ENCODE data around the gene PRKCD.

The PRKCD gene

DNA sequence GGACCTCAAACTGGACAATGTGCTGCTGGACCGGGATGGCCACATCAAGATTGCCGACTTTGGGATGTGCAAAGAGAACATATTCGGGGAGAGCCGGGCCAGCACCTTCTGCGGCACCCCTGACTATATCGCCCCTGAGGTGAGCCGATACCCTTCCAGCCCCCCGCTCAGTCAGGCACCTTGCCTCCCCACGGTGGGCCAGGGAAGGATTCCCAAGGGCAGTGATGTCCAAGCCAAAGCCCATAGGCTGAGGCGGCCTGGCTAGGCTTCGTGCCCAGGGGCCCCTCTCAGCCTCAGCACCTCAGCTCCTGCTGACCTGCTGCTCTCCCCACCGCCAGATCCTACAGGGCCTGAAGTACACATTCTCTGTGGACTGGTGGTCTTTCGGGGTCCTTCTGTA lies 27.7 kb downstream of the PRKCD start:
- Histone ChIP-seq H3K9me3 (ENCODE audit: insufficient read depth, low read depth, low read length) (peaks cover 2% of the 10 kb centered on the region), H3K9ac (ENCODE audit: low read length) (no peak overlapping the region), H3K79me1 (ENCODE audit: low read length) (no peaks in the 10 kb centered on the region), H2BK120ac (ENCODE audit: insufficient read depth, low read length, poor library complexity) (no peak overlapping the region), H3K27ac (ENCODE audit: low read depth, low read length) (no peak overlapping the region), H2BK12ac (ENCODE audit: low read length) (no peak overlapping the region), H3K36me3 (ENCODE audit: control insufficient read depth in 1 of 2, insufficient read depth in 2 of 2, low read length in 2 of 2) (peaks cover 9 to 23% of the 10 kb centered on the region in 2 experiments), H3K18ac (ENCODE audit: low read length) (no peak overlapping the region), H3K79me2 (ENCODE audit: control insufficient read depth, insufficient read depth, low read length, poor library complexity) (no peaks in the 10 kb centered on the region), H3K14ac (ENCODE audit: low read length) (no peak overlapping the region), H4K12ac (ENCODE audit: low read depth, low read length) (no peak overlapping the region), H4K8ac (ENCODE audit: low read depth, low read length) (no peak overlapping the region), H3K4me1 (ENCODE audit: control insufficient read depth in 1 of 2, insufficient read depth in 2 of 2, low read length in 2 of 2) (peaks cover 4 to 5% of the 10 kb centered on the region in 2 experiments), H3K4me2 (ENCODE audit: low read length) (no peak overlapping the region), H2AK5ac (ENCODE audit: low read length) (no peak overlapping the region), H3K27me3 (ENCODE audit: insufficient read depth, low read length) (no peaks in the 10 kb centered on the region), H2AFZ (ENCODE audit: insufficient read depth, low read length, poor library complexity) (no peak overlapping the region), H4K91ac (ENCODE audit: low read depth, low read length) (no peak overlapping the region), H3K4me3 (ENCODE audit: low read depth, low read length) (no peak overlapping the region), H3K4ac (ENCODE audit: low read depth, low read length) (no peak overlapping the region), H3K23ac (ENCODE audit: low read length) (no peak overlapping the region), H2BK5ac (ENCODE audit: low read depth, low read length, poor library complexity) (no peak overlapping the region)
- DNase-seq = no peak
- no CpG with 5 or more reads among the region's 13 CpGs for WGBS (ENCODE audit: extremely low coverage, insufficient coverage, insufficient read length)

DNA sequence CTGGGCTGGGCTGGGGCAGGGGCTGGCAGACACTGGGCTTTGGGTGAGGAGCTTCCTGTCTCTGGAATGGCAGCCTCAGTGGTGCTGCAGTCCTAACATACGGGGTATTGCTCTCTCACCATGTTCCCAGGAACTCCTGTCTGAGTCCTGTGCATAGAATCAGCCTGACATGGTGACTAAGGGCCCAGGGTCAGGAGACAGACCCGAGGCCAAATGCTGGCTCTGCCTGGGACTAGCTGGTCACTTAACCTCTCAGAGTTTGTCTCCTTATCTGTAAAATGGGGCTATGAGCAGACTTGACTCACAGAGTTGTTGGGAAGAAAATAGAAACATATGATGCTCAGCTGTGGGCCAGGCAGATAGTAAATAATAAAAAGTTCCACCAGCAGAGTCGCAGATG lies 28.3 kb downstream of the PRKCD start:
- H3K9ac ChIP-seq (ENCODE audit: low read length) = no peak overlapping the region
- H2AFZ ChIP-seq (ENCODE audit: insufficient read depth, low read length, poor library complexity) = no peak overlapping the region
- no peak overlapping the region for H3K14ac ChIP-seq (ENCODE audit: low read length)
- no peaks in the 10 kb centered on the region for H3K79me1 ChIP-seq (ENCODE audit: low read length)
- no peak overlapping the region for H2AK5ac ChIP-seq (ENCODE audit: low read length)
- peaks cover 2% of the 10 kb centered on the region for H3K9me3 ChIP-seq (ENCODE audit: insufficient read depth, low read depth, low read length)
- no peaks in the 10 kb centered on the region for H3K79me2 ChIP-seq (ENCODE audit: control insufficient read depth, insufficient read depth, low read length, poor library complexity)
- no peak overlapping the region for H2BK120ac ChIP-seq (ENCODE audit: insufficient read depth, low read length, poor library complexity)
- H3K4me2 ChIP-seq (ENCODE audit: low read length) = no peak overlapping the region
- peaks cover 9 to 23% of the 10 kb centered on the region in 2 experiments for H3K36me3 ChIP-seq (ENCODE audit: control insufficient read depth in 1 of 2, insufficient read depth in 2 of 2, low read length in 2 of 2)
- no peak overlapping the region for H3K27ac ChIP-seq (ENCODE audit: low read depth, low read length)
- no peak overlapping the region for H4K8ac ChIP-seq (ENCODE audit: low read depth, low read length)
- no CpG with 5 or more reads among the region's 3 CpGs for WGBS (ENCODE audit: extremely low coverage, insufficient coverage, insufficient read length)
- no peak overlapping the region for H2BK12ac ChIP-seq (ENCODE audit: low read length)
- no peak overlapping the region for H4K12ac ChIP-seq (ENCODE audit: low read depth, low read length)
- H3K4ac ChIP-seq (ENCODE audit: low read depth, low read length) = no peak overlapping the region
- no peak overlapping the region for H3K23ac ChIP-seq (ENCODE audit: low read length)
- peaks cover 4 to 10% of the 10 kb centered on the region in 2 experiments for H3K4me1 ChIP-seq (ENCODE audit: control insufficient read depth in 1 of 2, insufficient read depth in 2 of 2, low read length in 2 of 2)
- no peak overlapping the region for H2BK5ac ChIP-seq (ENCODE audit: low read depth, low read length, poor library complexity)
- no peak for DNase-seq
- no peak overlapping the region for H3K18ac ChIP-seq (ENCODE audit: low read length)
- no peak overlapping the region for H3K4me3 ChIP-seq (ENCODE audit: low read depth, low read length)
- H3K27me3 ChIP-seq (ENCODE audit: insufficient read depth, low read length) = no peaks in the 10 kb centered on the region
- H4K91ac ChIP-seq (ENCODE audit: low read depth, low read length) = no peak overlapping the region

DNA sequence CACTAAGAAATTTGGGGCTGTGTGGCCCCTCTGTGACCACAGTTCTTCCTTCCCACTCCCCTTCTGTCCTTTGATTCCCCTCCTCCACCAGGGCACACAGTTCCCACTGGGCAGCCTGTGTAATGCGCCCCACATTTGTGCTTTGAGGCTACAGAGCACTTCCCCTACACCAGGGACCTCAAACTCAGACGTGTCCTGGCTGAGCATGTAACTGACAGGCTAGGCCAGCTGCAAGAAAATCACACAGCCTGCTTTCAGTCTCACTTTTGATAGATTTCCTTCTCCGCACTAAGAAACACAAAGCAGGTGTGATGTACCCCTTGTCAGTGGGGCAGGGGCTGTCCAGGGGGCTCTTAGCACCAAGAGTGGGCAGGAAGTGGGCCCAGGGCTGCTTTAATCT lies 29.6 kb downstream of the PRKCD start:
- H2AFZ ChIP-seq (ENCODE audit: insufficient read depth, low read length, poor library complexity) = no peak overlapping the region
- H3K27ac ChIP-seq (ENCODE audit: low read depth, low read length) = no peak overlapping the region
- no peak for DNase-seq
- no peak overlapping the region for H2BK12ac ChIP-seq (ENCODE audit: low read length)
- no peak overlapping the region for H3K23ac ChIP-seq (ENCODE audit: low read length)
- H2BK120ac ChIP-seq (ENCODE audit: insufficient read depth, low read length, poor library complexity) = no peak overlapping the region
- H3K4me3 ChIP-seq (ENCODE audit: low read depth, low read length) = no peak overlapping the region
- no peak overlapping the region for H3K18ac ChIP-seq (ENCODE audit: low read length)
- H3K4me1 ChIP-seq (ENCODE audit: control insufficient read depth in 1 of 2, insufficient read depth in 2 of 2, low read length in 2 of 2) = peaks cover 4 to 12% of the 10 kb centered on the region in 2 experiments
- H3K79me2 ChIP-seq (ENCODE audit: control insufficient read depth, insufficient read depth, low read length, poor library complexity) = no peaks in the 10 kb centered on the region
- H3K36me3 ChIP-seq (ENCODE audit: control insufficient read depth in 1 of 2, insufficient read depth in 2 of 2, low read length in 2 of 2) = peaks cover 9 to 23% of the 10 kb centered on the region in 2 experiments
- H3K9me3 ChIP-seq (ENCODE audit: insufficient read depth, low read depth, low read length) = no peaks in the 10 kb centered on the region
- H4K12ac ChIP-seq (ENCODE audit: low read depth, low read length) = no peak overlapping the region
- no peak overlapping the region for H2BK5ac ChIP-seq (ENCODE audit: low read depth, low read length, poor library complexity)
- H3K27me3 ChIP-seq (ENCODE audit: insufficient read depth, low read length) = no peaks in the 10 kb centered on the region
- H3K4ac ChIP-seq (ENCODE audit: low read depth, low read length) = no peak overlapping the region
- H4K91ac ChIP-seq (ENCODE audit: low read depth, low read length) = no peak overlapping the region
- H3K79me1 ChIP-seq (ENCODE audit: low read length) = no peaks in the 10 kb centered on the region
- no peak overlapping the region for H3K4me2 ChIP-seq (ENCODE audit: low read length)
- no peak overlapping the region for H3K14ac ChIP-seq (ENCODE audit: low read length)
- H2AK5ac ChIP-seq (ENCODE audit: low read length) = no peak overlapping the region
- H3K9ac ChIP-seq (ENCODE audit: low read length) = no peak overlapping the region
- H4K8ac ChIP-seq (ENCODE audit: low read depth, low read length) = no peak overlapping the region
- WGBS (ENCODE audit: extremely low coverage, insufficient coverage, insufficient read length) = no CpG with 5 or more reads among the region's 3 CpGs

DNA sequence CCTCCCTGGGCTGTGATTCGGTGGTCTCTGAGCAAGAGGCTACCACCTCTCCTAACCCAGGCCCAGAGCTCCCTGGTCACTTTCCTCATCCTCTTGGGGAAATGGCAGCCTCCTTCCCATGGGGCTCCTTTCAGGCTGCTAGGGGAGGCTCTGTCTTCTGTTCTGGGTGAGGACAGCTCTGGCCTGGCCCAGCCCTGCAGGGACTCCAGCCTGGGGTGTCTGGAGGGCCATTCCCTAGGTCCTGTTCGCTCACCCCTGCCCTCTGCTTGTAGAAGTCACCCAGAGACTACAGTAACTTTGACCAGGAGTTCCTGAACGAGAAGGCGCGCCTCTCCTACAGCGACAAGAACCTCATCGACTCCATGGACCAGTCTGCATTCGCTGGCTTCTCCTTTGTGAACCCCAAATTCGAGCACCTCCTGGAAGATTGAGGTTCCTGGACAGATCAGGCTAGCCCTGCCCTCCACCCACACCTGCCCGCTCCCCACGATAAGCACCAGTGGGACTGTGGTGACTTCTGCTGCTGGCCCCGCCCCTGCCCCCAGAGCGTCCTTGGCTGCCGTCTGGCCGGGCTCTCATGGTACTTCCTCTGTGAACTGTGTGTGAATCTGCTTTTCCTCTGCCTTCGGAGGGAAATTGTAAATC lies 30.9 kb downstream of the PRKCD start:
- Histone ChIP-seq H3K14ac (ENCODE audit: low read length) (no peak overlapping the region), H3K4me3 (ENCODE audit: low read depth, low read length) (no peak overlapping the region), H3K27me3 (ENCODE audit: insufficient read depth, low read length) (no peaks in the 10 kb centered on the region), H3K9me3 (ENCODE audit: insufficient read depth, low read depth, low read length) (no peaks in the 10 kb centered on the region), H2BK12ac (ENCODE audit: low read length) (no peak overlapping the region), H3K9ac (ENCODE audit: low read length) (no peak overlapping the region), H3K23ac (ENCODE audit: low read length) (no peak overlapping the region), H3K4me2 (ENCODE audit: low read length) (no peak overlapping the region), H2AFZ (ENCODE audit: insufficient read depth, low read length, poor library complexity) (no peak overlapping the region), H2BK120ac (ENCODE audit: insufficient read depth, low read length, poor library complexity) (no peak overlapping the region), H3K4me1 (ENCODE audit: control insufficient read depth in 1 of 2, insufficient read depth in 2 of 2, low read length in 2 of 2) (peaks cover 8 to 12% of the 10 kb centered on the region in 2 experiments), H2BK5ac (ENCODE audit: low read depth, low read length, poor library complexity) (no peak overlapping the region), H4K91ac (ENCODE audit: low read depth, low read length) (no peak overlapping the region), H3K18ac (ENCODE audit: low read length) (no peak overlapping the region), H4K8ac (ENCODE audit: low read depth, low read length) (no peak overlapping the region), H3K36me3 (ENCODE audit: control insufficient read depth in 1 of 2, insufficient read depth in 2 of 2, low read length in 2 of 2) (peaks cover 9 to 14% of the 10 kb centered on the region in 2 experiments), H3K79me2 (ENCODE audit: control insufficient read depth, insufficient read depth, low read length, poor library complexity) (no peaks in the 10 kb centered on the region), H3K4ac (ENCODE audit: low read depth, low read length) (no peak overlapping the region), H3K79me1 (ENCODE audit: low read length) (no peaks in the 10 kb centered on the region), H4K12ac (ENCODE audit: low read depth, low read length) (no peak overlapping the region), H3K27ac (ENCODE audit: low read depth, low read length) (no peak overlapping the region), H2AK5ac (ENCODE audit: low read length) (no peak overlapping the region)
- no CpG with 5 or more reads among the region's 16 CpGs for WGBS (ENCODE audit: extremely low coverage, insufficient coverage, insufficient read length)
- DNase-seq = no peak

Measured in trophoblast cell (in vitro differentiated cells and primary cell).